IMR-90 (cell line): Measurements from ENCODE around the gene GPER1. TPM values are rescaled to one million over a fixed set of nuclear protein-coding genes. Genes with fewer than 3 reads are reported as not detected.

Source experiments
- ATAC-seq: fragments of 200-7000 bp; cut with Tn5 transposase; 2 replicates; pipeline ENCODE4 v1.9.1; 2020; ENCODE audit warnings: low read depth, mild to moderate bottlenecking, moderate library complexity
- BruUV-seq: library from RNA; stranded (reverse); fragments of 400-500 nt; replicated peaks from 2 replicates; lab custom pipeline; 2021; lab: Mats Ljungman, UMichigan
- CTCF ChIA-PET: fragments of 300-600 bp; formaldehyde crosslinking; extraction: SDS; loops from one replicate; lab custom pipeline; 2021; ENCODE audit warnings: antibody characterized with exemption; lab: Yijun Ruan, JAX
- POLR2A ChIA-PET: fragments of 300-600 bp; sonication (Branson Sonifier 250); formaldehyde crosslinking; loops from one replicate; lab custom pipeline; 2022; ENCODE audit warnings: antibody characterized with exemption; ENCODE audit not compliant: unreplicated experiment; lab: Charles Lee
- DNase-seq: peaks from one replicate; pipeline ENCODE4 v3.0.0; 2013
- H2AFZ ChIP-seq: replicated peaks from 2 replicates; pipeline ENCODE3; 2013; ENCODE audit warnings: low read length, mild to moderate bottlenecking; ENCODE audit not compliant: poor library complexity
- H2AK5ac ChIP-seq: 2 replicates; pipeline ENCODE4 v1.6.1; 2013; ENCODE audit warnings: low read depth, low read length, inconsistent platforms
- H2AK9ac ChIP-seq: replicated peaks from 2 replicates; pipeline ENCODE3; 2013; ENCODE audit warnings: mild to moderate bottlenecking, low read depth, low read length, moderate library complexity; ENCODE audit not compliant: poor library complexity
- H2BK120ac ChIP-seq: 2 replicates; pipeline ENCODE4 v1.6.1; 2013; ENCODE audit warnings: low read depth, low read length, inconsistent platforms
- H2BK15ac ChIP-seq: 3 replicates; pipeline ENCODE4 v1.6.1; 2013; ENCODE audit warnings: low read depth, low read length, inconsistent platforms
- H2BK20ac ChIP-seq: 2 replicates; pipeline ENCODE4 v1.6.1; 2013; ENCODE audit warnings: low read depth, mild to moderate bottlenecking, inconsistent platforms, low read length, moderate library complexity
- H2BK5ac ChIP-seq: 2 replicates; pipeline ENCODE4 v1.6.1; 2013; ENCODE audit warnings: mild to moderate bottlenecking, low read depth, low read length, inconsistent platforms; ENCODE audit not compliant: poor library complexity, severe bottlenecking
- H3K14ac ChIP-seq: replicated peaks from 2 replicates; pipeline ENCODE4 v1.6.1; 2013; ENCODE audit warnings: low read depth, low read length, inconsistent platforms
- H3K18ac ChIP-seq: 2 replicates; pipeline ENCODE4 v1.6.1; 2013; ENCODE audit warnings: low read depth, low read length, control low read depth
- H3K23ac ChIP-seq: 2 replicates; pipeline ENCODE4 v1.6.1; 2013; ENCODE audit warnings: low read depth, low read length, inconsistent platforms
- H3K27ac ChIP-seq: 2 replicates; pipeline ENCODE4 v1.5.1; 2013; ENCODE audit warnings: mild to moderate bottlenecking, control low read depth, low read length; ENCODE audit not compliant: insufficient read depth
- H3K27me3 ChIP-seq: 2 replicates; pipeline ENCODE4 v1.6.1; 2013; ENCODE audit warnings: low read length; ENCODE audit not compliant: control insufficient read depth, insufficient read depth
- H3K36me3 ChIP-seq: 2 replicates; pipeline ENCODE4 v1.6.1; 2013; ENCODE audit warnings: low read length, mixed read lengths; ENCODE audit not compliant: control insufficient read depth, insufficient read depth
- H3K4ac ChIP-seq: 2 replicates; pipeline ENCODE4 v1.6.1; 2013; ENCODE audit warnings: low read depth, low read length, inconsistent platforms
- H3K4me1 ChIP-seq: 2 replicates; pipeline ENCODE4 v1.6.1; 2013; ENCODE audit warnings: low read length, mixed read lengths; ENCODE audit not compliant: control insufficient read depth, insufficient read depth
- H3K4me2 ChIP-seq: 2 replicates; pipeline ENCODE4 v1.6.1; 2013; ENCODE audit warnings: low read depth, mild to moderate bottlenecking, control low read depth, low read length, moderate library complexity
- H3K4me3 ChIP-seq: 2 replicates; pipeline ENCODE4 v1.5.1; 2013; ENCODE audit warnings: low read depth, mild to moderate bottlenecking, control low read depth, low read length, moderate library complexity; ENCODE audit not compliant: insufficient read depth
- H3K56ac ChIP-seq: 2 replicates; pipeline ENCODE4 v1.6.1; 2013; ENCODE audit warnings: low read length, inconsistent platforms; ENCODE audit not compliant: insufficient read depth; ENCODE audit errors: extremely low read depth
- H3K79me1 ChIP-seq, 2 experiments: 2 replicates each; pipeline ENCODE4 v1.6.1; 2013; ENCODE audit warnings: low read length in 2 of 2, inconsistent platforms in 1 of 2, low read depth in 1 of 2
- H3K9ac ChIP-seq: 2 replicates; pipeline ENCODE4 v1.6.1; 2013; ENCODE audit warnings: low read depth, low read length, control low read depth
- H3K9me1 ChIP-seq: 2 replicates; pipeline ENCODE4 v1.6.1; 2013; ENCODE audit warnings: low read length, inconsistent platforms; ENCODE audit not compliant: insufficient read depth
- H3K9me3 ChIP-seq: 2 replicates; pipeline ENCODE4 v1.6.1; 2013; ENCODE audit warnings: low read length; ENCODE audit not compliant: control insufficient read depth, insufficient read depth
- H4K20me1 ChIP-seq: 2 replicates; pipeline ENCODE4 v1.6.1; 2013; ENCODE audit warnings: low read length, inconsistent platforms; ENCODE audit not compliant: insufficient read depth
- H4K5ac ChIP-seq: 2 replicates; pipeline ENCODE4 v1.6.1; 2013; ENCODE audit warnings: mild to moderate bottlenecking, low read depth, low read length, control low read depth
- H4K8ac ChIP-seq, 2 experiments: 2 replicates each; pipeline ENCODE4 v1.6.1; 2013; ENCODE audit warnings: low read depth in 2 of 2, low read length in 2 of 2, control low read depth in 1 of 2, inconsistent platforms in 1 of 2
- H4K91ac ChIP-seq: 2 replicates; pipeline ENCODE4 v1.6.1; 2013; ENCODE audit warnings: low read depth, low read length, inconsistent platforms; ENCODE audit not compliant: insufficient read depth
- CTCF ChIP-seq: conservative IDR thresholded peaks from 2 replicates; pipeline ENCODE4 v1.5.1; 2012; ENCODE audit warnings: mild to moderate bottlenecking, low read depth, low read length, improper control_type of control experiment
- POLR2A ChIP-seq: IDR thresholded peaks from 2 replicates; pipeline ENCODE4 v1.6.1; 2012; ENCODE audit warnings: mild to moderate bottlenecking, low read depth, low read length
- WGBS, 2 experiments: methylation state at CpG; one replicate each; pipeline versions ENCODE4 v1.1.5 to v1.1.7; 2013; ENCODE audit warnings: missing lambda C conversion rate in 2 of 2; ENCODE audit not compliant: insufficient read length in 1 of 2; ENCODE audit errors: extremely low coverage in 2 of 2; 5-methylcytosine and 5-hydroxymethylcytosine counted together
- dilution Hi-C: fragments of 300-500 bp; cut with HindIII; formaldehyde crosslinking; loops from one replicate; pipeline ENCODE4 v1.14.3; 2018; ENCODE audit warnings: low sequenced_read_pairs; ENCODE audit not compliant: unreplicated experiment
- in situ Hi-C: fragments of 300-500 bp; cut with MboI; formaldehyde crosslinking; loops from 3 replicates; pipeline ENCODE4 v1.14.3; 2019; ENCODE audit warnings: low sequenced_read_pairs, inconsistent platforms, mixed read lengths
- intact Hi-C: fragments of 100-400 bp; cut with micrococcal nuclease; formaldehyde crosslinking; loops from 2 replicates; pipeline ENCODE4 v1.10.0; 2022
- polyA plus RNA-seq, 3 experiments: library from polyadenylated mRNA; depleted of rRNA; stranded (reverse); fragments of >200 nt; gene quantifications; 2 replicates each; pipeline ENCODE4 v1.2.3, GENCODE V29; 2012; ENCODE audit warnings: low replicate concordance in 1 of 3
- total RNA-seq: library from RNA; depleted of rRNA; stranded (reverse); fragments of >200 nt; gene quantifications from 2 replicates; pipeline ENCODE4 v1.2.3, GENCODE V29; 2012

The GPER1 gene
- total and polyA plus RNA-seq, 2 of the 4 experiments (the other 2 are of a cell fraction), result 2.0 to 5.8 TPM

DNA sequence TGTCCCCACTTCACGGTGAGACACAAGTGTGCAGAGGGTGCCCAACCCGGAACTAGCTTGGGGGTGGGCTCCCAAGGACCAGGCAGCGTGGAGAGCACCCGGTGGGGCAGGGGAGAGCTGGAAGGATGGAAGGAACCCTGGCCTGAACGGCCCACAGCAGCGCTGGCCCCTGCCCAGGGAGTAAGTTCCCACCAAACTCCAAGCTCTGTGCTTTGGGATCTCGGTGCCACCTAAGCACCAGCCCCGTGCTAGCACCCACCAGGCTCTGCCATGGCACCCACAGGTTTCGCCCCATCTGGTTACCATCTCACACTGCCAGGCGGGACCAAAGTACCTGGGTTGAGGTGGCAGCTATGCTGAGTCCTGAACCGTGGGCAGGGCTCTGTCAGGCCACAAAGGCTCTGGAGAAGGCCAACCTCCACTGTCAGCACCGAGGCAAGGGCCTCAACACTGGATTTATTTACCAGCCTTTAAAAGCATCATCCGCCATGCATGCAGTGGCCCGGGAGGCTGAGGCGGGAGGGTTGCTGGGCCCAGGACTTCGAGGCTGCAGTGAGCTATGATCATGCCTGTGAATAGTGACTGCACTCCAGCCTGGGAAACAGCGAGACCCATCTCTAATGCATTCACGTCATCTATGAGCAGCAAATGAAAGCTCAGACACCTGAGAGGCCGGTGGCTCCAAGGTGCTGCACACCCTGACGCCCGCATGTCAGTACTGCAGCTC, 16.0 kb downstream of the GPER1 start (continued):
- no peak for TF ChIP-seq CTCF

GRCh38 chr7:1104516-1105179, 16.7 kb downstream of the GPER1 start:
- no peak overlapping the region for H2BK120ac ChIP-seq
- no peak overlapping the region for H3K4me3 ChIP-seq
- no peak overlapping the region for H3K4ac ChIP-seq
- H4K8ac ChIP-seq, result no peak overlapping the region
- no peaks in the 10 kb centered on the region for H3K36me3 ChIP-seq
- H4K91ac ChIP-seq, result no peak overlapping the region
- no peak overlapping the region for H2AFZ ChIP-seq
- no peak overlapping the region for H3K18ac ChIP-seq
- no peak overlapping the region for H4K5ac ChIP-seq
- H3K4me2 ChIP-seq, result no peak overlapping the region
- peak overlapping the region; percentile 8; the same call in 1 of the 2 replicates for H2AK5ac ChIP-seq
- H2AK9ac ChIP-seq, result no peak overlapping the region
- intact Hi-C loops, result no loop called here
- ATAC-seq (peak; percentile 61), DNase-seq (no peak)
- no peak overlapping the region for H3K14ac ChIP-seq
- no peak overlapping the region for H3K23ac ChIP-seq
- no peaks in the 10 kb centered on the region for H3K27me3 ChIP-seq
- H2BK5ac ChIP-seq, result no peak overlapping the region
- ChIA-PET POLR2A (interaction anchor here (0.5 kb wide), 1 partner anchor 1242 kb away, joined by 3 read pairs; no protein-coding TSS in a partner anchor), CTCF (no interaction called here)
- no peak for TF ChIP-seq POLR2A
- no peak overlapping the region for H2BK15ac ChIP-seq
- no peaks in the 10 kb centered on the region; the same call in 1 of the 2 replicates for H3K9me1 ChIP-seq
- H4K20me1 ChIP-seq, result peaks cover 7% of the 10 kb centered on the region; the same call in 1 of the 2 replicates
- WGBS, 2 experiments, result 71% methylated on average over 9 of the region's 13 CpGs; no CpG with 5 or more reads in 1 of the 2 experiments
- no peak overlapping the region for H3K56ac ChIP-seq
- no TSS peak for BruUV-seq
- H3K9ac ChIP-seq, result no peak overlapping the region
- dilution Hi-C loops, result no loop called here
- peaks cover 2% of the 10 kb centered on the region; the same call in 1 of the 2 replicates for H3K4me1 ChIP-seq
- H3K79me1 ChIP-seq, result peaks cover 8 to 22% of the 10 kb centered on the region in 2 experiments; a peak in 2 of 4 replicates
- no peak overlapping the region for H3K27ac ChIP-seq
- in situ Hi-C loops, result no loop called here
- no peak overlapping the region for H2BK20ac ChIP-seq
- no peaks in the 10 kb centered on the region for H3K9me3 ChIP-seq
